Liver (tissue), 9 donors: ENCODE measurements around the gene GEMIN5. TPM values are rescaled to one million over a fixed set of nuclear protein-coding genes. Genes with fewer than 3 reads are reported as not detected.

Experiments used
- DNase-seq: peaks from one replicate; pipeline ENCODE4 v3.0.0-alpha.2; 2017; ENCODE audit warnings: low spot score
- H3K27ac ChIP-seq, 2 donors: one replicate each; pipeline ENCODE4 v1.7.0; 2013; ENCODE audit warnings: inconsistent platforms in 2 of 2, low read length in 2 of 2, control low read depth in 1 of 2, low read depth in 1 of 2, mild to moderate bottlenecking in 1 of 2
- H3K27me3 ChIP-seq, 4 donors: one replicate each; pipeline versions ENCODE4 v1.6.1 to v1.7.0; 2013; ENCODE audit warnings: low read length in 3 of 4, inconsistent platforms in 1 of 4, mild to moderate bottlenecking in 1 of 4, moderate library complexity in 1 of 4; ENCODE audit not compliant: control insufficient read depth in 4 of 4, insufficient read depth in 4 of 4
- H3K36me3 ChIP-seq, 4 donors: one replicate each; pipeline versions ENCODE4 v1.6.1 to v1.7.0; 2013; ENCODE audit warnings: low read length in 3 of 4, mild to moderate bottlenecking in 3 of 4, low read depth in 1 of 4, moderate library complexity in 1 of 4; ENCODE audit not compliant: control insufficient read depth in 4 of 4, insufficient read depth in 3 of 4
- H3K4me1 ChIP-seq, 4 donors: one replicate each; pipeline versions ENCODE4 v1.6.1 to v1.7.0; 2013; ENCODE audit warnings: low read length in 3 of 4, mild to moderate bottlenecking in 3 of 4, moderate library complexity in 1 of 4; ENCODE audit not compliant: control insufficient read depth in 4 of 4, insufficient read depth in 4 of 4
- H3K4me3 ChIP-seq, 3 donors: one replicate each; pipeline versions ENCODE4 v1.6.1 to v1.7.0; 2013; ENCODE audit warnings: low read length in 3 of 3, control low read depth in 1 of 3, low read depth in 1 of 3, mild to moderate bottlenecking in 1 of 3
- H3K9ac ChIP-seq, 2 donors: one replicate each; pipeline ENCODE4 v1.7.0; 2013; ENCODE audit warnings: low read length in 2 of 2, mild to moderate bottlenecking in 2 of 2, moderate library complexity in 2 of 2, control low read depth in 1 of 2, low read depth in 1 of 2
- H3K9me3 ChIP-seq, 4 donors: one replicate each; pipeline versions ENCODE4 v1.6.1 to v1.7.0; 2013; ENCODE audit warnings: low read length in 3 of 4; ENCODE audit not compliant: control insufficient read depth in 4 of 4
- EGR1 ChIP-seq, 2 donors: IDR thresholded peaks; 2 replicates each; pipeline ENCODE4 v1.6.1; 2016 to 2018; ENCODE audit warnings: antibody characterized with exemption in 2 of 2, low read depth in 2 of 2
- FOXA1 ChIP-seq: IDR thresholded peaks from 2 replicates; pipeline ENCODE4 v1.6.1; 2016; ENCODE audit warnings: antibody characterized with exemption
- FOXA2 ChIP-seq: IDR thresholded peaks from 2 replicates; pipeline ENCODE4 v1.6.1; 2016; ENCODE audit warnings: antibody characterized with exemption
- GABPA ChIP-seq, 2 donors: IDR thresholded peaks in 1 of 2; conservative IDR thresholded peaks in 1 of 2; 2 replicates each; pipeline ENCODE4 v1.6.1; 2016; ENCODE audit warnings: antibody characterized with exemption in 2 of 2, mild to moderate bottlenecking in 1 of 2, moderate library complexity in 1 of 2
- HNF4A ChIP-seq, 2 donors: conservative IDR thresholded peaks; 2 replicates each; pipeline ENCODE4 v1.6.1; 2016; ENCODE audit warnings: antibody characterized with exemption in 2 of 2, mild to moderate bottlenecking in 2 of 2
- HNF4G ChIP-seq: IDR thresholded peaks from 2 replicates; pipeline ENCODE4 v1.6.1; 2016; ENCODE audit warnings: antibody characterized with exemption
- JUND ChIP-seq, 2 donors: IDR thresholded peaks; 2 replicates each; pipeline ENCODE4 v1.6.1; 2016; ENCODE audit warnings: antibody characterized with exemption in 2 of 2
- NR2F2 ChIP-seq: IDR thresholded peaks from 2 replicates; pipeline ENCODE4 v1.6.1; 2016; ENCODE audit warnings: antibody characterized with exemption
- RAD21 ChIP-seq, 2 donors: IDR thresholded peaks; 2 replicates each; pipeline ENCODE4 v1.6.1; 2016; ENCODE audit warnings: antibody characterized with exemption in 2 of 2, mild to moderate bottlenecking in 2 of 2
- RXRA ChIP-seq, 2 donors: IDR thresholded peaks; 2 replicates each; pipeline ENCODE4 v1.6.1; 2017 to 2018; ENCODE audit warnings: antibody characterized with exemption in 2 of 2, mild to moderate bottlenecking in 1 of 2
- SP1 ChIP-seq: IDR thresholded peaks from 2 replicates; pipeline ENCODE4 v1.6.1; 2018; ENCODE audit warnings: antibody characterized with exemption, mild to moderate bottlenecking
- TAF1 ChIP-seq: conservative IDR thresholded peaks from 2 replicates; pipeline ENCODE4 v1.6.1; 2016; ENCODE audit warnings: antibody characterized with exemption, mild to moderate bottlenecking
- YY1 ChIP-seq: IDR thresholded peaks from 2 replicates; pipeline ENCODE4 v1.6.1; 2016; ENCODE audit warnings: antibody characterized with exemption, mild to moderate bottlenecking
- WGBS: extraction: QIAGEN DNeasy Blood & Tissue Kit; methylation state at CpG from one replicate; pipeline ENCODE4 v1.1.7; 2013; 5-methylcytosine and 5-hydroxymethylcytosine counted together
- polyA plus RNA-seq, 2 donors: library from polyadenylated mRNA; stranded (reverse) in 1 of 2; unstranded in 1 of 2; fragments of 200-250 nt in 1 of 2; fragments of >200 nt in 1 of 2; fragmentation: Nextera tagmentation in 1 of 2; extraction: Ambion mirVana in 1 of 2; gene quantifications; one replicate each; pipeline versions ENCODE4 v1.2.1 to v1.2.3, GENCODE V29; 2013 to 2015
- total RNA-seq, 2 donors: library from RNA; depleted of rRNA; stranded (reverse); fragments of >200 nt; gene quantifications; one replicate each; pipeline ENCODE4 v1.2.3, GENCODE V29; 2014
- TF ChIP-seq, protein P1 (sequence below): IDR thresholded peaks from 2 replicates; pipeline ENCODE4 v1.6.1; 2016; ENCODE audit warnings: antibody characterized with exemption
- TF ChIP-seq, protein P2 (sequence below): IDR thresholded peaks from 2 replicates; pipeline ENCODE4 v1.6.1; 2016; ENCODE audit warnings: antibody characterized with exemption
- TF ChIP-seq, protein P3 (sequence below): IDR thresholded peaks from 2 replicates; pipeline ENCODE4 v1.6.1; 2016; ENCODE audit warnings: antibody characterized with exemption
- TF ChIP-seq, protein P4 (sequence below): fragments of 150-350 bp; IDR thresholded peaks from 2 replicates; pipeline ENCODE4 v1.5.1; 2017; ENCODE audit warnings: improper control_type of control experiment, low read depth, low read length; ENCODE audit not compliant: missing input control
- TF ChIP-seq, protein P5 (sequence below): IDR thresholded peaks from 2 replicates; pipeline ENCODE4 v1.6.1; 2016; ENCODE audit warnings: antibody characterized with exemption, mild to moderate bottlenecking
- donor health status: healthy.
- donor health status: healthy.
- donor health status: healthy.
- donor health status: healthy.
- donor health status: healthy.

GEMIN5 gene
- total and polyA plus RNA-seq, 4 donors = 3.0 to 10.3 (median 6.2) TPM

DNA sequence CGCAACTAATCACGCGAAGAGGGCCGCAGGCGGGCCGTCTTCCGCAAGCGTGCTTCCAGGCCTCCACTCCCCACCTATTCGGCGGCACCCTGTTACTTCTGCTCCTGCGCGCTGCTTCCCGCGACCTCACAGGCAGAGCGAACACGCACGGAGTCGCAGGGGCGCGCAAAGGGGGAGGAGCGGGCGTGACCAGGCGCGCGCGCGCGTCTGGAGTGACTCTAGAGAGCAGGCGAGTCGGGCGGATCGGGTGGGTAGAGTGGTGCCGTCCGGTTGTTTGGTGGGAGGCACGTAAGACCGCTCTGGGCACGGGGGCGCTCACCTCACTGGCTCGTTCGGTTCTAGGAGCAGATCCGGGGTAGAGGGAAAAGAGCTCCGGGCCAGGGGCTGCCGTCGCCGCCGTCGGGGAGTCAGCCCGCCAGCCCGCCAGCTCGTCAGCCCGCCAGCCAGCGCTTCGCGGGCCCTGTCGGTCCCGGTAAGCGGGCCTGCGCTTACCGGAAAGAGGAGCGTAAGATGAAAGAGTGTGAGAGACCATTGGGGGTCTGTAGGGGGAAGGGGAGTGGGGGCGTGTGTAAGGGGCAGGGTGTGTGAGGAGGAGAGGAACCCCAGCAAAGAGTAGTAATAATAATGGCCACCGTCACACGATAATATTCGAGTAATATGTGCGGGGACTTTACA is 79.6 kb downstream of the GEMIN5 start, which contains the start of gene CNOT8:
CNOT8 (plus strand) TSS at position 331 of the 675 bp plus-strand sequence. CDS start 4,652 bp downstream, outside the sequence.
- Histone ChIP-seq H3K4me1 (peaks cover 4 to 27% (median 23%) of the 10 kb centered on the region in 4 donors), H3K36me3 (peaks cover 0 to 7% (median 0%) of the 10 kb centered on the region in 4 donors), H3K27me3 (no peaks in the 10 kb centered on the region), H3K9me3 (no peaks in the 10 kb centered on the region), H3K4me3 (peak within 1 kb of the TSS; percentile 59 to 86 (median 75)), H3K27ac (peak within 1 kb of the TSS; percentile 90 to 93), H3K9ac (peak within 1 kb of the TSS; percentile 79 to 97)
- TF ChIP-seq, protein P1, sequence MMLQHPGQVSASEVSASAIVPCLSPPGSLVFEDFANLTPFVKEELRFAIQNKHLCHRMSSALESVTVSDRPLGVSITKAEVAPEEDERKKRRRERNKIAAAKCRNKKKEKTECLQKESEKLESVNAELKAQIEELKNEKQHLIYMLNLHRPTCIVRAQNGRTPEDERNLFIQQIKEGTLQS = no peak
- TF ChIP-seq EGR1 (IDR thresholded peaks at IDR 0.05; ENCODE audit: low read depth in 2 of 2) (peak in 1 of 2 donors; percentile 35), SP1 (peak; percentile 72), JUND (IDR thresholded peaks at IDR 0.05) (no peak), YY1 (peak; percentile 91), FOXA1 (peak; percentile 8), HNF4A (conservative IDR thresholded peaks at IDR 0.05) (peak in 1 of 2 donors; percentile 21), TAF1 (peak; percentile 84), GABPA (IDR thresholded peaks at IDR 0.05 in 1 of 2, conservative IDR thresholded peaks at IDR 0.05 in 1 of 2) (peak in 1 of 2 donors; percentile 57), HNF4G (no peak), RXRA (IDR thresholded peaks at IDR 0.05) (peak; percentile 30 to 37), FOXA2 (no peak), NR2F2 (no peak), RAD21 (IDR thresholded peaks at IDR 0.05) (peak; percentile 34 to 61)
- TF ChIP-seq, protein P2, sequence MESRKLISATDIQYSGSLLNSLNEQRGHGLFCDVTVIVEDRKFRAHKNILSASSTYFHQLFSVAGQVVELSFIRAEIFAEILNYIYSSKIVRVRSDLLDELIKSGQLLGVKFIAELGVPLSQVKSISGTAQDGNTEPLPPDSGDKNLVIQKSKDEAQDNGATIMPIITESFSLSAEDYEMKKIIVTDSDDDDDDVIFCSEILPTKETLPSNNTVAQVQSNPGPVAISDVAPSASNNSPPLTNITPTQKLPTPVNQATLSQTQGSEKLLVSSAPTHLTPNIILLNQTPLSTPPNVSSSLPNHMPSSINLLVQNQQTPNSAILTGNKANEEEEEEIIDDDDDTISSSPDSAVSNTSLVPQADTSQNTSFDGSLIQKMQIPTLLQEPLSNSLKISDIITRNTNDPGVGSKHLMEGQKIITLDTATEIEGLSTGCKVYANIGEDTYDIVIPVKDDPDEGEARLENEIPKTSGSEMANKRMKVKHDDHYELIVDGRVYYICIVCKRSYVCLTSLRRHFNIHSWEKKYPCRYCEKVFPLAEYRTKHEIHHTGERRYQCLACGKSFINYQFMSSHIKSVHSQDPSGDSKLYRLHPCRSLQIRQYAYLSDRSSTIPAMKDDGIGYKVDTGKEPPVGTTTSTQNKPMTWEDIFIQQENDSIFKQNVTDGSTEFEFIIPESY = peak; percentile 8
- TF ChIP-seq, protein P3, sequence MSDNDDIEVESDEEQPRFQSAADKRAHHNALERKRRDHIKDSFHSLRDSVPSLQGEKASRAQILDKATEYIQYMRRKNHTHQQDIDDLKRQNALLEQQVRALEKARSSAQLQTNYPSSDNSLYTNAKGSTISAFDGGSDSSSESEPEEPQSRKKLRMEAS = peak; percentile 59
- TF ChIP-seq, protein P4, sequence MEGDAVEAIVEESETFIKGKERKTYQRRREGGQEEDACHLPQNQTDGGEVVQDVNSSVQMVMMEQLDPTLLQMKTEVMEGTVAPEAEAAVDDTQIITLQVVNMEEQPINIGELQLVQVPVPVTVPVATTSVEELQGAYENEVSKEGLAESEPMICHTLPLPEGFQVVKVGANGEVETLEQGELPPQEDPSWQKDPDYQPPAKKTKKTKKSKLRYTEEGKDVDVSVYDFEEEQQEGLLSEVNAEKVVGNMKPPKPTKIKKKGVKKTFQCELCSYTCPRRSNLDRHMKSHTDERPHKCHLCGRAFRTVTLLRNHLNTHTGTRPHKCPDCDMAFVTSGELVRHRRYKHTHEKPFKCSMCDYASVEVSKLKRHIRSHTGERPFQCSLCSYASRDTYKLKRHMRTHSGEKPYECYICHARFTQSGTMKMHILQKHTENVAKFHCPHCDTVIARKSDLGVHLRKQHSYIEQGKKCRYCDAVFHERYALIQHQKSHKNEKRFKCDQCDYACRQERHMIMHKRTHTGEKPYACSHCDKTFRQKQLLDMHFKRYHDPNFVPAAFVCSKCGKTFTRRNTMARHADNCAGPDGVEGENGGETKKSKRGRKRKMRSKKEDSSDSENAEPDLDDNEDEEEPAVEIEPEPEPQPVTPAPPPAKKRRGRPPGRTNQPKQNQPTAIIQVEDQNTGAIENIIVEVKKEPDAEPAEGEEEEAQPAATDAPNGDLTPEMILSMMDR = no peak
- TF ChIP-seq, protein P5, sequence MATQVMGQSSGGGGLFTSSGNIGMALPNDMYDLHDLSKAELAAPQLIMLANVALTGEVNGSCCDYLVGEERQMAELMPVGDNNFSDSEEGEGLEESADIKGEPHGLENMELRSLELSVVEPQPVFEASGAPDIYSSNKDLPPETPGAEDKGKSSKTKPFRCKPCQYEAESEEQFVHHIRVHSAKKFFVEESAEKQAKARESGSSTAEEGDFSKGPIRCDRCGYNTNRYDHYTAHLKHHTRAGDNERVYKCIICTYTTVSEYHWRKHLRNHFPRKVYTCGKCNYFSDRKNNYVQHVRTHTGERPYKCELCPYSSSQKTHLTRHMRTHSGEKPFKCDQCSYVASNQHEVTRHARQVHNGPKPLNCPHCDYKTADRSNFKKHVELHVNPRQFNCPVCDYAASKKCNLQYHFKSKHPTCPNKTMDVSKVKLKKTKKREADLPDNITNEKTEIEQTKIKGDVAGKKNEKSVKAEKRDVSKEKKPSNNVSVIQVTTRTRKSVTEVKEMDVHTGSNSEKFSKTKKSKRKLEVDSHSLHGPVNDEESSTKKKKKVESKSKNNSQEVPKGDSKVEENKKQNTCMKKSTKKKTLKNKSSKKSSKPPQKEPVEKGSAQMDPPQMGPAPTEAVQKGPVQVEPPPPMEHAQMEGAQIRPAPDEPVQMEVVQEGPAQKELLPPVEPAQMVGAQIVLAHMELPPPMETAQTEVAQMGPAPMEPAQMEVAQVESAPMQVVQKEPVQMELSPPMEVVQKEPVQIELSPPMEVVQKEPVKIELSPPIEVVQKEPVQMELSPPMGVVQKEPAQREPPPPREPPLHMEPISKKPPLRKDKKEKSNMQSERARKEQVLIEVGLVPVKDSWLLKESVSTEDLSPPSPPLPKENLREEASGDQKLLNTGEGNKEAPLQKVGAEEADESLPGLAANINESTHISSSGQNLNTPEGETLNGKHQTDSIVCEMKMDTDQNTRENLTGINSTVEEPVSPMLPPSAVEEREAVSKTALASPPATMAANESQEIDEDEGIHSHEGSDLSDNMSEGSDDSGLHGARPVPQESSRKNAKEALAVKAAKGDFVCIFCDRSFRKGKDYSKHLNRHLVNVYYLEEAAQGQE = peak; percentile 64
- under 1% methylated on average over 65 of the region's 65 CpGs for WGBS
- peak; percentile 97 for DNase-seq
